BJ (cell line): ENCODE data around the gene GRIN3B. TPM values are rescaled to one million over a fixed set of nuclear protein-coding genes. Genes with fewer than 3 reads are reported as not detected.

Source experiments
- CTCF ChIA-PET: fragments of 350-600 bp; formaldehyde crosslinking; extraction: SDS; loops from one replicate; lab custom pipeline; 2021; ENCODE audit warnings: antibody characterized with exemption, inconsistent platforms; lab: Yijun Ruan, JAX
- POLR2A ChIA-PET: fragments of 300-600 bp; sonication (Branson Sonifier 250); formaldehyde crosslinking; extraction: SDS; loops from one replicate; lab custom pipeline; 2021; ENCODE audit warnings: antibody characterized with exemption; lab: Charles Lee
- DNase-seq: peaks from one replicate; pipeline ENCODE4 v3.0.0-alpha.2; 2011; ENCODE audit warnings: low read depth
- H3K27me3 ChIP-seq: 2 replicates; pipeline ENCODE4 v1.6.0; 2011; ENCODE audit warnings: low read length; ENCODE audit not compliant: control insufficient read depth, insufficient read depth
- H3K36me3 ChIP-seq: 2 replicates; pipeline ENCODE4 v1.5.1; 2011; ENCODE audit warnings: low read length; ENCODE audit not compliant: control insufficient read depth, insufficient read depth
- H3K4me3 ChIP-seq: 2 replicates; pipeline ENCODE4 v1.5.1; 2011; ENCODE audit warnings: low read depth, mild to moderate bottlenecking, control low read depth, low read length
- polyA plus RNA-seq: library from polyadenylated mRNA; depleted of rRNA; stranded (reverse); fragments of >200 nt; gene quantifications from 2 replicates; pipeline ENCODE4 v1.2.3, GENCODE V29; 2011
- TF ChIP-seq, protein P1 (sequence below): IDR thresholded peaks from 2 replicates; pipeline ENCODE4 v1.5.1; 2011; ENCODE audit warnings: low read depth, mild to moderate bottlenecking, control low read depth, inconsistent platforms, low read length, moderate library complexity; ENCODE audit not compliant: insufficient read depth

Gene GRIN3B
- polyA plus RNA-seq, 1 experiment: 0.32 TPM

DNA sequence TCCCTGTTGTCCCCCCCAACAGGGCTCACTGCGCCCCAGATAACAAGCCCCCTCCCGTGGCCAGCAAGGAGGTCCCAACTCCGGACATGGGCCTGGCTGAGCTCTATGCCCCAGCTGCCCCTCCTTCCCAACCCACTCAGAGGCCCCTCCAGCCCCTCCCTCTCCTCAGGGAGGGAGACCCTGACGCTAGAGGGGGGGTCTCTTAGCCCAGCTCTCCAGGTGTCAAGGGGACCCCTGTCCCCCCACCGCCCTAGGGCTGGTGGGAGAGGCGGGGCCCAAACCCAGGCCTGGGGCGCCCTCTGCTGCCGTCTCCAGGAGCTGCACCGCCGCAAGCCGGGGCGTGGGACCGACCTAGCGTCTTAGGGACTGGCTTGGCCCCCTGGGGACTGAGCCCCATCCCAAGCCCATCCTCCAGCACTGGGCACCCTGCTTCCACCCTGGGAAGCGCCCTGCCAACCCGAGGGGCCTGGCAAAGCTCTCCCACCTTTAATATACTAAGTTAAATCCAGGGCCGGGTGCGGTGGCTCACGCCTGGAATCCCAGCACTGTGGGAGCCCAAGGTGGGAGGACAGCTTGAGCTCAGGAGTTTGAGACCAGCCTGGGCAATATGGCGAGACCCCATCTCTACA, 1.4 kb downstream of the GRIN3B start:
- CTCF ChIA-PET: interaction anchor here (0.5 to 1.2 kb wide), 7 partner anchors 16 to 243 kb away, joined by 3 to 4 read pairs (median 3); no protein-coding TSS in a partner anchor
- peaks cover 18% of the 10 kb centered on the region for H3K27me3 ChIP-seq
- DNase-seq: no peak
- H3K36me3 ChIP-seq: no peaks in the 10 kb centered on the region
- TF ChIP-seq, protein P1, sequence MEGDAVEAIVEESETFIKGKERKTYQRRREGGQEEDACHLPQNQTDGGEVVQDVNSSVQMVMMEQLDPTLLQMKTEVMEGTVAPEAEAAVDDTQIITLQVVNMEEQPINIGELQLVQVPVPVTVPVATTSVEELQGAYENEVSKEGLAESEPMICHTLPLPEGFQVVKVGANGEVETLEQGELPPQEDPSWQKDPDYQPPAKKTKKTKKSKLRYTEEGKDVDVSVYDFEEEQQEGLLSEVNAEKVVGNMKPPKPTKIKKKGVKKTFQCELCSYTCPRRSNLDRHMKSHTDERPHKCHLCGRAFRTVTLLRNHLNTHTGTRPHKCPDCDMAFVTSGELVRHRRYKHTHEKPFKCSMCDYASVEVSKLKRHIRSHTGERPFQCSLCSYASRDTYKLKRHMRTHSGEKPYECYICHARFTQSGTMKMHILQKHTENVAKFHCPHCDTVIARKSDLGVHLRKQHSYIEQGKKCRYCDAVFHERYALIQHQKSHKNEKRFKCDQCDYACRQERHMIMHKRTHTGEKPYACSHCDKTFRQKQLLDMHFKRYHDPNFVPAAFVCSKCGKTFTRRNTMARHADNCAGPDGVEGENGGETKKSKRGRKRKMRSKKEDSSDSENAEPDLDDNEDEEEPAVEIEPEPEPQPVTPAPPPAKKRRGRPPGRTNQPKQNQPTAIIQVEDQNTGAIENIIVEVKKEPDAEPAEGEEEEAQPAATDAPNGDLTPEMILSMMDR: peak; percentile 94
- POLR2A ChIA-PET: interaction anchor here (0.9 kb wide), 1 partner anchor 27 kb away, joined by 3 read pairs; no protein-coding TSS in a partner anchor
- H3K4me3 ChIP-seq: no peak overlapping the region

GRCh38 chr19:1002600-1002999, 2.4 kb downstream of the GRIN3B start:
- no peaks in the 10 kb centered on the region for H3K36me3 ChIP-seq
- peaks cover 14% of the 10 kb centered on the region for H3K27me3 ChIP-seq
- no peak overlapping the region for H3K4me3 ChIP-seq
- TF ChIP-seq, protein P1: no peak
- ChIA-PET CTCF (no interaction called here), POLR2A (no interaction called here)
- DNase-seq: no peak

GRCh38 chr19:1003283-1003682, 3.1 kb downstream of the GRIN3B start:
- no peak for DNase-seq
- Histone ChIP-seq H3K27me3 (peaks cover 9% of the 10 kb centered on the region), H3K36me3 (no peaks in the 10 kb centered on the region), H3K4me3 (no peak overlapping the region)
- CTCF ChIA-PET: interaction anchor here (0.9 to 1.3 kb wide), 2 partner anchors 19 to 137 kb away, joined by 4 read pairs; partner anchors contain the start of gene WDR18
- POLR2A ChIA-PET: no interaction called here
- TF ChIP-seq, protein P1: no peak

DNA sequence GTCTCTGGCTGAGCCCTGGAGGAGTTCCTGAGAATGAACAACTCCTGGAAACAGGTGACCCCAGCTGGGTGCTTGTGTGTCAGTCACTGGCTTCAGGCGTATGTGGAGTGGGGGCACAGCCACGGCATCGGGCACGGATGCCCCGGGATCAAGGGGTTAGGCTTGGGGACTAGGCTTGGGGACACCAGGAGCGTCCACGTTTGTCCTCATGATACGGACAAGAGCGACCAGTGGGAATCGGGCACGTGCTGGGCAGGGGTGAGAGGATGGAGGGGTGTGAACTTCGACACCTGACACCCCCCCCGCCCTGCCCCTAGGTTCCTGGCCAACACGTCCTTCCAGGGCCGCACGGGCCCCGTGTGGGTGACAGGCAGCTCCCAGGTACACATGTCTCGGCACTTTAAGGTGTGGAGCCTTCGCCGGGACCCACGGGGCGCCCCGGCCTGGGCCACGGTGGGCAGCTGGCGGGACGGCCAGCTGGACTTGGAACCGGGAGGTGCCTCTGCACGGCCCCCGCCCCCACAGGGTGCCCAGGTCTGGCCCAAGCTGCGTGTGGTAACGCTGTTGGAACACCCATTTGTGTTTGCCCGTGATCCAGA, 4.1 kb downstream of the GRIN3B start:
- Histone ChIP-seq H3K36me3 (0 out of 2 replicates have a peak, but pooled peaks cover 1% of the 10 kb centered on the region), H3K4me3 (no peak overlapping the region), H3K27me3 (peaks cover 5% of the 10 kb centered on the region; the same call in 1 of the 2 replicates)
- POLR2A ChIA-PET: no interaction called here
- CTCF ChIA-PET: interaction anchor here (0.9 to 1.3 kb wide), 5 partner anchors 16 to 240 kb away, joined by 3 to 5 read pairs (median 4); partner anchors contain the start of gene WDR18
- TF ChIP-seq, protein P1: no peak
- no peak for DNase-seq

- CTCF ChIA-PET: interaction anchor here (0.9 to 1.3 kb wide), 3 partner anchors 17 to 239 kb away, joined by 3 to 5 read pairs (median 4); no protein-coding TSS in a partner anchor
- POLR2A ChIA-PET: no interaction called here
Measured at GRCh38 chr19:1004803-1005664, 4.8 kb downstream of the GRIN3B start.

More at GRCh38 chr19:1004803-1005664, 4.8 kb downstream of the GRIN3B start:
- TF ChIP-seq, protein P1: no peak
- Histone ChIP-seq H3K27me3 (peaks cover 3% of the 10 kb centered on the region; the same call in 1 of the 2 replicates), H3K36me3 (peaks cover 4% of the 10 kb centered on the region), H3K4me3 (no peak overlapping the region)
- no peak for DNase-seq
